Stimulated activated effector memory CD8-positive, alpha-beta T cell treated with anti-CD3 and anti-CD28 coated beads, Interleukin-12 subunit alpha, Interleukin-12 subunit beta, amount 100 ng/mL, for 72 hours (primary cell): ENCODE data around the gene CCDC150.
"Not testable (repeated sequence)": the region's sequence is repeated elsewhere in the genome, so short reads cannot be mapped to it uniquely, and the experiment has no call there.

Experiments used
- ATAC-seq: fragments of 150-1000 bp; cut with Tn5 transposase; 2 replicates; pipeline ENCODE4 v1.10.0; 2021
- DNase-seq, 2 donors: peaks; one replicate each; pipeline ENCODE4 v3.0.0; 2021 to 2022; ENCODE audit warnings: low spot score in 2 of 2
- H3K27ac Mint-ChIP-seq: one replicate; pipeline ENCODE4 v1.8.0; 2022; ENCODE audit warnings: mild to moderate bottlenecking, mixed read lengths
- H3K36me3 Mint-ChIP-seq: one replicate; pipeline ENCODE4 v1.8.0; 2022; ENCODE audit warnings: mild to moderate bottlenecking, mixed read lengths
- H3K4me1 Mint-ChIP-seq: one replicate; pipeline ENCODE4 v1.8.0; 2022; ENCODE audit warnings: mixed read lengths
- H3K4me3 Mint-ChIP-seq: one replicate; pipeline ENCODE4 v1.8.0; 2022; ENCODE audit warnings: mild to moderate bottlenecking, mixed read lengths
- H3K9me3 Mint-ChIP-seq: one replicate; pipeline ENCODE4 v1.8.0; 2022; ENCODE audit warnings: mixed read lengths

The CCDC150 gene

DNA sequence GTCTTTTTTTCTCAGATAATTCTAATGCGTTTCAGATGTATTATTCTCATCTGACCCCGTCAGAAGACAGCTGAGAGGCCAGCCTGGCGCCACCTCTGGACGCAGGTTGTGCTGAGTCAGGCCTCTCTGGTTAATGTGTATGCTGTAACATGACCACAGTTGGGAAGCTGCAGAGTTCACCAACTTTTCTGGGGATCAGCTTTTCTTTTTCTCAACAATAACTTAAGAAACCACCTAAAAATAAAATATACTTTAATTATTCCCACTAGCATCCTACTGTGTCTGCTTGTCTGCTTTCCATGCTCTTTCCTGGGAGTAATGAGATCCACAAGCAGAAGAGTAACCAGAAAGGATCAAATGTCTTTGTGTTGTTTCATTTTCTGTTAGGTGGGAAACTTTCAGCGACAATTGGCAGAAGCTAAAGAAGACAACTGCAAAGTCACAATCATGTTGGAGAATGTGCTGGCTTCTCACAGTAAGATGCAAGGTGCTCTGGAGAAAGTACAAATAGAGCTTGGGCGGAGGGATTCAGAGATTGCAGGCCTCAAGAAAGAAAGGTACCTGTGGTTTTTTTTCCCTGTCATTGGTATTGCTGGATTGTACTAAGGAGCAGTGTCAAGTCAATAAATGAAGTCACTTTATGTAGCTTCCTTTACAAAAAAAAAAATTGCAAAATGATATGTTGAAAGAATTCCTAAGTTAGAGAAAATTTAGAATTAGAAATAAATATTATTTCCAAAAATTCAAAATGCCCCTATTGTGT lies 79.8 kb downstream of the CCDC150 start:
- Mint-ChIP-seq H3K4me1 (no peaks in the 10 kb centered on the region), H3K9me3 (no peaks in the 10 kb centered on the region), H3K36me3 (no peaks in the 10 kb centered on the region), H3K27ac (no peak overlapping the region), H3K4me3 (no peak overlapping the region)
- ATAC-seq (no peak), DNase-seq (no peak)

DNA sequence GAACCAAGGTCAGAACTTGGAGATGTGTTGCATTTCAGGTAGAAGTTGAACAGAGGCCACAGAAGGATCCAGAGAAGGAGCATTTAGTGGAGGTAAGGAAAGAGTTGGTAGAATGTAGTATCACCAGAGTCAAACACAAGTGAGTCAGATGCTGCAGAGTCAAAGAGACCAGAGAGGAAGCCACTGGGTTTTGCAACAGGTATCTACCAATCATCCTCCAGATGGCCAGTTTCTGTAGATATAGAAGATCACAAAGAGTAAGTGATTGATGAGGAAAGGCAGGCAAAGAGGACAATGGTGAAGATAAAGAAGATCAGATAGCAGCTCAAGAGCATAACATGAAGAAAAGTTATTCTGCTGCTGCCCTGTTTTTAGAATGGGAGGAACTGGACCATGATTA lies 84.1 kb downstream of the CCDC150 start:
- Mint-ChIP-seq H3K4me3 (no peak overlapping the region), H3K36me3 (no peaks in the 10 kb centered on the region), H3K27ac (no peak overlapping the region), H3K9me3 (no peaks in the 10 kb centered on the region), H3K4me1 (no peaks in the 10 kb centered on the region)
- DNase-seq: no peak
- ATAC-seq: no peak

DNA sequence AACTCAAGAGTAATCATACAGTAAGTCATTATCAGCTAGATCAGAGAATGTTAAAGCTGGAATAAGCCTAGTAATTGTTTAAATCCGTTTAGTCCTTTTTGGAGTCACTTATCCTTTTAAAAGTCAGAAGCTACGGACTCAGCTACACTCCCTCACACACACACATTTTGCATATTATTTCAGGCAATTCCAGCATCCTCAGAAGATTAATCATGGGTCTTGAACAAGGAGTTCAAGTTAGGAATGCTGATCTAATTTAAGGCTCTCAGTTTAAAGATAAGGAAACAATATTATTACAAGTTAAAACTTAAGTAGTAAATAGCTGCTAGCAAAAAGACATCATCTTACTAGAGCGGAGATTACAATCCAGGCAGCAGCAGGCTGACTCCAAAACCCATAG lies 85.7 kb downstream of the CCDC150 start:
- DNase-seq (no peak), ATAC-seq (no peak)
- no peak overlapping the region for H3K27ac Mint-ChIP-seq
- H3K9me3 Mint-ChIP-seq: no peaks in the 10 kb centered on the region
- H3K4me1 Mint-ChIP-seq: no peaks in the 10 kb centered on the region
- H3K4me3 Mint-ChIP-seq: no peak overlapping the region
- no peaks in the 10 kb centered on the region for H3K36me3 Mint-ChIP-seq

DNA sequence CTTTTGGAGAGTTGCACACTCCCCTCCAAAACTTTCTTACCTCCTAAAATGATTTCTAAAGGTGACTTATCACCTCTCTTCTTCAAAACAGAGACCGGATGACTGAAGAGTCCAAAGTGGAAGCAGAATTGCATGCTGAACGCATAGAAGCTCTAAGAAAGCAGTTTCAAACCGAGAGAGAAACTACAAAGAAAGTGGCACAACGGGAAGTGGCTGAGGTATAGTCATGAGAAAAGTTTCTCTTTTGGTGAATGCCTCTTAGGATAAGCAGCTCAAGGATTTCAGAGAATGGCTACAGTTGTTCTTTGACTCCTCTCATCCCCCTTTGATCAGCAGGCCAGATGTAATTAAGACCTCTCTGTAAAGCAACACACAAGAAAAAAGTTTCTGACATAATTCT lies 86.4 kb downstream of the CCDC150 start:
- no peak overlapping the region for H3K4me3 Mint-ChIP-seq
- no peak for DNase-seq
- ATAC-seq: peak; percentile 75
- H3K27ac Mint-ChIP-seq: no peak overlapping the region
- H3K4me1 Mint-ChIP-seq: no peaks in the 10 kb centered on the region
- H3K36me3 Mint-ChIP-seq: no peaks in the 10 kb centered on the region
- no peaks in the 10 kb centered on the region for H3K9me3 Mint-ChIP-seq

DNA sequence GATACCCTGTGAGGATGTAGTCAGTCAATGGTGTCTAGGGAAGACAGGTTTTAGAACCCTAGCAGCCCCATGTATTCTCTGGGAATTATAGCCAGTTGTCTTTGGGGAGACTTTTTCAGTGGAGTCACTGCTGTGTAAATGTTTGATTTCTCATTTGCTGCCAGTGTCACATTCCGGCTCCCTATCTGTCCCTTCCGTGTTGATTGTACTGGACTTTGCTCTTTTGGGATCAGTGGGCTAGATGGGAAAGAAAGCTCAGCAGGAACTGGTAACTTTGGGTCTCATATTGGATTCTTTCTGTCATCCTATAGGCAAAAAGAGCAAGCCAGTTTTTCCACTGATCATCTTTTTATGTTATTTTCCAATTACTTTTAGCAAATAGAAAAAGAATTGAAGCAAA lies 89.9 kb downstream of the CCDC150 start:
- no peak overlapping the region for H3K27ac Mint-ChIP-seq
- no peak for ATAC-seq

DNA sequence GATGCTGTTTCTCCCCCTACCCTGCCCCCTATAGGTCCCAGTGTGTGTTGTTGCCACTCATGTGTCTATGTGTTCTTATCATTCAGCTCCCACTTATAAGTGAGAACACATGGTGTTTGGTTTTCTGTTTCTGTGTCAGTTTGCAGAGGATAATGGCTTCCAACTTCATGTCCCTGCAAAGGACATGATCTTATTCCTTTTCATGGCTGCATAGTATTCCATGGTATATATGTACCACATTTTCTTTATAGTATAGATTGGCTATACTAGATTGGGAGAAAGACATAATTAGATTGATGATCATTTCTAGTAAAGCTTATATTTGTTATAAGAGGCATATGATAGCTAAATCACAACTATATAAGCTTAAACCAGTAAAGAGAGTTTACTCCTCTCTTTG lies 97.1 kb downstream of the CCDC150 start:
- not testable (repeated sequence) for H3K36me3 Mint-ChIP-seq, ATAC-seq, H3K4me1 Mint-ChIP-seq, H3K4me3 Mint-ChIP-seq, DNase-seq, H3K27ac Mint-ChIP-seq
- peaks cover 12% of the 10 kb centered on the region for H3K9me3 Mint-ChIP-seq

More for the DNA sequence above, 89.9 kb downstream of the CCDC150 start:
- H3K4me1 Mint-ChIP-seq: no peaks in the 10 kb centered on the region
- no peaks in the 10 kb centered on the region for H3K36me3 Mint-ChIP-seq
- no peak for DNase-seq
- no peaks in the 10 kb centered on the region for H3K9me3 Mint-ChIP-seq
- H3K4me3 Mint-ChIP-seq: no peak overlapping the region

DNA sequence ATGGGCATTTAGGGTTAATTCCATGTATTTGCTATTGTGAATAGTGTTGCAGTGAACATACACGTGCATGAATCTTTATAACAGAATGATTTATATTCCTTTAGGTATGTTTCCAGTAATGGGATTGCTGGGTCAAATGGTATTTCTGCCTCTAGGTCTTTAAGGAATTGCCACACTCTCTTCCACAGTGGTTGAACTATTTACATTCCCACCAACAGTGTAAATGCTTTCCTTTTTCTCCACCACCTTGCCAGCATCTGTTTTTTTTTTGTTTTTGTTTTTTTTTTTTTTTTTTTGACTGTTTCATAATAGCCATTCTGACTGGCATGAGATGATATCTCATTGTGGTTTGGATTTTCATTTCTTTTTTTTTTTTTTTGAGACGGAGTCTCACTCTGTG lies 97.5 kb downstream of the CCDC150 start:
- no peaks in the 10 kb centered on the region for H3K36me3 Mint-ChIP-seq
- H3K9me3 Mint-ChIP-seq: peaks cover 12% of the 10 kb centered on the region
- no peak overlapping the region for H3K4me3 Mint-ChIP-seq
- ATAC-seq (no peak), DNase-seq (no peak)
- no peaks in the 10 kb centered on the region for H3K4me1 Mint-ChIP-seq
- no peak overlapping the region for H3K27ac Mint-ChIP-seq

DNA sequence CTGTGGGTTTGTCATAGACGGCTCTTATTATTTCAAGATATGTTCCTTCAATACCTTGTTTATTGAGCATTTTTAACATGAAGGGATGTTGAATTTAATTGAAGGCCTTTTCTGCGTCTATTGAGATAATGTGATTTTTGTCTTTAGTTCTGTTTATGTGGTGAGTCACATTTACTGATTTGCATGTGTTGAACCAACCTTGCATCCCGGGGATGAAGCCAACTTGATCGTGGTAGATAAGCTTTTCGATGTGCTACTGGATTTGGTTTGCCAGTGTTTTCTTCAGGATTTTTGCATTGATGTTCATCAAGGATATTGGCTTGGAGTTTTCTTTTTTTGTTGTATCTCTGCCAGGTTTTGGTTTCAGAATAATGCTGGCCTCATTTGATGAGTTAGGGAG lies 99.5 kb downstream of the CCDC150 start:
- Mint-ChIP-seq H3K36me3 (no peaks in the 10 kb centered on the region), H3K4me3 (no peak overlapping the region), H3K9me3 (peaks cover 12% of the 10 kb centered on the region), H3K4me1 (no peaks in the 10 kb centered on the region), H3K27ac (no peak overlapping the region)
- ATAC-seq (no peak), DNase-seq (no peak)

DNA sequence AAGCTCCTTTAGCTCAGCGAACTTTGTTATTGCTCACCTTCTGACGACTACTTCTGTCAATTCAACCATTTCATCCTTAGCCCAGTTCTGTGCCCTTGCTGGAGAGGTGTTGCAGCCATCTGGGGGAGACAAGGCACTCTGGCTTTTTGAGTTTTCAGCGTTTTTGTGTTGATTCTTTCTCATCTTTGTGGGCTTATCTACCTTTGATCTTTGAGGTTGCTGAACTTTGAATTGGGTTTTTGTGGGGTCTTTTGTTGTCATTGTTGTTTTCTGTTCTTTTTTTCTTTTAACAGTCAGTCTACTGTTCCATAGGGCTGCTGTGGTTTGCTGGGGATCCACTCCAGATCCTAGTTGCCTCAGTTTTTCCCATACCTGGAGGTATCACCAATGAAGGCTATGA lies 102.7 kb downstream of the CCDC150 start:
- peaks cover 7% of the 10 kb centered on the region for H3K9me3 Mint-ChIP-seq
- ATAC-seq (no peak), DNase-seq (no peak)
- no peaks in the 10 kb centered on the region for H3K4me1 Mint-ChIP-seq
- H3K4me3 Mint-ChIP-seq: no peak overlapping the region
- H3K36me3 Mint-ChIP-seq: no peaks in the 10 kb centered on the region
- H3K27ac Mint-ChIP-seq: no peak overlapping the region

DNA sequence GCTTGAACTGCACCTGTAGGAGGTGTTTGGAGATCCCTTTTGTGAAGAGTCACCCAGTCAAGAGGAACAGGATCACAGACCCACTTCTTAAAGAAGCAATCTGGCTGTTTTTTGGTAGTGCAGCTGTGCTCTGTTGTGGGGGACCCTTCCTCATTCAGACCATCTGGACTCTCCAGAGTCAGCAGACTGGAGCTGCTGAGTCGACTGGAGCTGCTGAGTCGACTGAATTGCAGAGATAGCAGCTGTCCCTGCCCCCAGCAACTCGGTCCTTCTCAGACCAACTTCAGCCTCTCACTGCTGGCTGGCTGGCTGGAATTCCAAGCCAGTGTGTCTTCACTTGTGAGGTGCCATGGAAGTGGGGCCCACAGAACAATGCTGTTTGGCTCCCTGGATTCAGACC lies 103.2 kb downstream of the CCDC150 start:
- DNase-seq: no peak

DNA sequence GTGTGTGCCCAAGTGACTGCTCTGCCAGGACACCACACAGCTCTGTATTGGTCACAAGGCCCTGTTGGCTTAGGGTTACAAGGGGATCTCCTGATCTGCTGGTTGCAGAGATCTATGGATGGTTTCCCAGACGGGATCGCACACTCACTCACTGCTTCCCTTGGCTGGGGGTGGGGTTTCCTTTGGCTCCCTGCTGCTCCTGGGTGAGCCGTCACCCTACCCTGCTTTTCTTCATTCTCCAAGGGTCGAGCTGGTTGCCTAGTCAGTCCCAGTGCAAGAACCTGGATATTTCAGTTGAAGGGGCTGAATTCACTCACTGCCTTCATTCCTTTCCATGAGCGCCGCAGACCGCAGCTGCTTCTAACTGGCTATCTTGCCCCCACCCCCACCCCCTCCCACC lies 103.7 kb downstream of the CCDC150 start:
- Mint-ChIP-seq H3K9me3 (peaks cover 7% of the 10 kb centered on the region), H3K4me1 (no peaks in the 10 kb centered on the region), H3K36me3 (no peaks in the 10 kb centered on the region), H3K27ac (no peak overlapping the region), H3K4me3 (no peak overlapping the region)
- no peak for DNase-seq
- no peak for ATAC-seq

More for the DNA sequence above, 103.2 kb downstream of the CCDC150 start:
- Mint-ChIP-seq H3K27ac (no peak overlapping the region), H3K36me3 (no peaks in the 10 kb centered on the region), H3K4me3 (no peak overlapping the region), H3K9me3 (peaks cover 7% of the 10 kb centered on the region), H3K4me1 (no peaks in the 10 kb centered on the region)
- ATAC-seq: no peak

DNA sequence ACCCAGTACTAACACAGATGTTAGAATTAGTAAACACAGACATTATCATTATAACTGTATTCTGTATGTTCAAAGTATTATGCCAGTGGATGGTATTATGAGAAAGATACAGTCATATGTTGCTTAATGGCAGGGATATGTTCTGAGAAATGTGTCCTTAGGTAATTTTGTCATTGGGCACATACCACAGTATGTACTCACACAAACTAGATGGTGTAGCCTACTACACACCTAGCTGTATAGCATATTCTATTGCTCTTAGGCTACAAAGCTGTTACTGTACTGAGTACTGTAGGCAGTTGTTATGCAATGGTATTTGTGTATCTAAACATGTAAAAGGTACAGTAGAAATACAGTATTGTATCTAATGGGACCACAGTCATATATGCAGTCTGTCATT lies 106.2 kb downstream of the CCDC150 start:
- DNase-seq: no peak
- peaks cover under 1% of the 10 kb centered on the region for H3K9me3 Mint-ChIP-seq
- no peak overlapping the region for H3K4me3 Mint-ChIP-seq
- H3K4me1 Mint-ChIP-seq: no peaks in the 10 kb centered on the region
- no peak for ATAC-seq
- no peaks in the 10 kb centered on the region for H3K36me3 Mint-ChIP-seq
- H3K27ac Mint-ChIP-seq: no peak overlapping the region

DNA sequence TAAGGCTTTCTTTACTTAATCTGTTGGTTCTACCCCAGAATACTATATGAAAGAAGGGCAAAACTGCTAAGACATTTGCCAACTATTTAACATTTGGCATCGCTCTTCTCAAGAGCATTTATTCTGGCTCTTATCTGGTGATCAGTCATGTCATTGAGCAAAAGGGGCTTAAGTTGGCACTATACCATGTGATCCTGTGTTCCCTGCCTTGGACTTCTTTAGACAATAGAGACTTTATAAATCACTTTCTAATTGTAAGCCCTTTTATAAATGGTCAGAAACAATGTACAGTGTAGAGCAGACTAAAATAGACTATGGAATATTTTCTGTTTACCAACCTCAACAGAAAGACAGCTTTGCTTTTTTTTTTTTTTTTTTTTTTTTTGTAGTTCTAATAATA lies 107.9 kb downstream of the CCDC150 start:
- H3K4me3 Mint-ChIP-seq: no peak overlapping the region
- peaks cover 7% of the 10 kb centered on the region for H3K4me1 Mint-ChIP-seq
- H3K36me3 Mint-ChIP-seq: no peaks in the 10 kb centered on the region

DNA sequence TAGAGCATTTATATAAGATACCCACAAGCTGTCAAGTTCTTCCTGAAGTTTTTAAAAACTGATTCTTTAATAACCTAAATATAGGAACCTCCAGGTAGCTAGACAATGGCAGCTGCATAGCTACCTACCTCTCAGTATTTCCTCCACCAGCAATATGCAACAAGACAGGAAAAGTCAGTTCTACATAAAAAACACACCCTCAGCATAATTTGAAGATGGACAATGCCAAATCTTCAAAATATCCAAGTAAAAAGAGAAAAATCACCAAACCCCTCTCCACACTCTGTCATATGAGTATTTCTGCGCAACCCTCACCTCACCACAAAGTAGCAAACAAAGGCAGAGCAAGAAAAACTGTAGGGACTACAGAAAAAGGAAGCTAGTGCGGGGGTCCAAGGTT lies 108.6 kb downstream of the CCDC150 start:
- no peak overlapping the region for H3K27ac Mint-ChIP-seq
- DNase-seq: no peak
- H3K36me3 Mint-ChIP-seq: no peaks in the 10 kb centered on the region
- H3K4me3 Mint-ChIP-seq: no peak overlapping the region
- no peak for ATAC-seq
- H3K4me1 Mint-ChIP-seq: peaks cover 7% of the 10 kb centered on the region
- no peaks in the 10 kb centered on the region for H3K9me3 Mint-ChIP-seq

More for the DNA sequence above, 107.9 kb downstream of the CCDC150 start:
- no peaks in the 10 kb centered on the region for H3K9me3 Mint-ChIP-seq
- ATAC-seq (no peak), DNase-seq (no peak)
- no peak overlapping the region for H3K27ac Mint-ChIP-seq

DNA sequence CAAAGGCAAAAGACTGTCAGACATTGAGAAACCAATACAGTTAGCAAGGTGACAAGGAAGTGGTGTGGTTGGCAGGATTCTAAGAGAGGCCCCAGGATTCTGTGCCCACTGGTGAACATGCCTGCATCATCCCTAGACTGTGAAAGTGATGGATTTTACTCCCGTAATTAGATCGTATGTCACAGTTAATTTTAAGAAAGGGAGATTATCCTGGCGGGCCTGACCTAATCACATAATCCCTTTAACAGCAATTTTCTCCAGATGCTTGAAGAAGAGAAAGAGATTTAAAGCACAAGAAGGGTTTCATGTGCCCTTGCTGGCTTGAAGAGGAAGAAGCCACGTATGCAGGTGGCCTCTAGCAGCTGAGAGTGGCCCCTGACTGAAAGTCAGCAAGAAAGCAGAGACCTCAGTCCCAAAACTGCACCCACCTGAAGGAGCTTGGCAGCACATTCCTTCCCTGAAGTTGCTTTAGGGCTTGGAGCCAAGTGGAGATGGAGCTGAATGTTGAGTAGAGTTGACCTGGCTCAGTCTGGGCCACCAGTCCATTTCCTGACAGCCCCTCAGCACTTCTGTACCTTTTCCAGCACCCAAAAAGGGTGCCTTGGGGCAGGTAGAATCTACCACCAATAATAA lies 110.9 kb downstream of the CCDC150 start:
- ATAC-seq: no peak
- no peak overlapping the region for H3K4me3 Mint-ChIP-seq
- peaks cover 7% of the 10 kb centered on the region for H3K4me1 Mint-ChIP-seq
- H3K9me3 Mint-ChIP-seq: peaks cover 4% of the 10 kb centered on the region
- peak overlapping the region; percentile 46 for H3K27ac Mint-ChIP-seq
- no peak for DNase-seq
- no peaks in the 10 kb centered on the region for H3K36me3 Mint-ChIP-seq

DNA sequence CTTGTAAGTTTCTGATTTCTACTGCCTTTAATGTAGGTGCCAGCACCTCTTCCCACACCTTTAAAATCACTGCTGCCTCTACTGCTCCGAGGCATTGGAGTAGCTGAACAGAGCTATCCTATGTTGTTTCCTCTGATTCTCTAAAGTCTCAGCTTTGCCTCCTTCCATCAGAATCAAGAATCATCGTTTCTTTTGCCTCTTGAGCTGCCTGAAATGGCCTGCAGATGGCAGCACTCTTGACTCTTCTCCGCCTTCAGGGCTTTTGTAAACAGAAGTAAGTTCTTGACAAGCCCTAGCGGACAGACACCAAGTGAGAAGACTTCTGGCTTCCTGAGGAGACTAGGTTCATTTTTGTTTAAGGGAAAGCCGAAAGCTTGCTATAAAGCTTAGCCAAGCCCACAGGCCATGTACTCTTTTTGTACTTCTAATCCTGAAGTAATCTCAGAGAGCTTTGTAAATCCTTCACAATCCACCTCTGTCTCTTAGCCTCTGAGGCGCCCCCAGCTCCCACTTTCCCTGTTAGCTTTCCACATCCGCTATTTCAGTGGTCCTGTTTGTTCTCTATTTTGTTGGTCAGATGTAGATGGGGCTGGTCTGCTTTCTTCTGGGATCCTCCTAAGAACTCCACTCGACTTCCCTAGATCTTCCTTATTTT lies 111.6 kb downstream of the CCDC150 start:
- H3K27ac Mint-ChIP-seq: peak overlapping the region; percentile 46

More for the DNA sequence above, 111.6 kb downstream of the CCDC150 start:
- ATAC-seq (peak; percentile 84), DNase-seq (peak; percentile 32 to 82)
- peaks cover 7% of the 10 kb centered on the region for H3K4me1 Mint-ChIP-seq
- H3K9me3 Mint-ChIP-seq: peaks cover 11% of the 10 kb centered on the region
- H3K36me3 Mint-ChIP-seq: no peaks in the 10 kb centered on the region
- H3K4me3 Mint-ChIP-seq: no peak overlapping the region
